HL-60 (cell line): ENCODE data around the gene TERT.

Experiments used
- GABPA ChIP-seq: IDR thresholded peaks from 2 replicates; pipeline ENCODE4 v1.6.1; 2012; ENCODE audit warnings: low read depth
- POLR2AphosphoS5 ChIP-seq: IDR thresholded peaks from 2 replicates; pipeline ENCODE4 v1.6.1; 2012; ENCODE audit warnings: low read depth
- SPI1 ChIP-seq: IDR thresholded peaks from 2 replicates; pipeline ENCODE4 v1.6.1; 2012; ENCODE audit warnings: low read depth, mild to moderate bottlenecking, borderline replicate concordance
- TF ChIP-seq, protein P1 (sequence below): IDR thresholded peaks from one replicate; pipeline ENCODE4 v1.5.1; 2011; ENCODE audit warnings: low read length, control low read depth, inconsistent platforms; ENCODE audit not compliant: insufficient read depth
- TF ChIP-seq, protein P2 (sequence below): IDR thresholded peaks from 2 replicates; pipeline ENCODE4 v1.6.1; 2012; ENCODE audit warnings: low read depth; ENCODE audit not compliant: insufficient replicate concordance

- TF ChIP-seq, protein P1, sequence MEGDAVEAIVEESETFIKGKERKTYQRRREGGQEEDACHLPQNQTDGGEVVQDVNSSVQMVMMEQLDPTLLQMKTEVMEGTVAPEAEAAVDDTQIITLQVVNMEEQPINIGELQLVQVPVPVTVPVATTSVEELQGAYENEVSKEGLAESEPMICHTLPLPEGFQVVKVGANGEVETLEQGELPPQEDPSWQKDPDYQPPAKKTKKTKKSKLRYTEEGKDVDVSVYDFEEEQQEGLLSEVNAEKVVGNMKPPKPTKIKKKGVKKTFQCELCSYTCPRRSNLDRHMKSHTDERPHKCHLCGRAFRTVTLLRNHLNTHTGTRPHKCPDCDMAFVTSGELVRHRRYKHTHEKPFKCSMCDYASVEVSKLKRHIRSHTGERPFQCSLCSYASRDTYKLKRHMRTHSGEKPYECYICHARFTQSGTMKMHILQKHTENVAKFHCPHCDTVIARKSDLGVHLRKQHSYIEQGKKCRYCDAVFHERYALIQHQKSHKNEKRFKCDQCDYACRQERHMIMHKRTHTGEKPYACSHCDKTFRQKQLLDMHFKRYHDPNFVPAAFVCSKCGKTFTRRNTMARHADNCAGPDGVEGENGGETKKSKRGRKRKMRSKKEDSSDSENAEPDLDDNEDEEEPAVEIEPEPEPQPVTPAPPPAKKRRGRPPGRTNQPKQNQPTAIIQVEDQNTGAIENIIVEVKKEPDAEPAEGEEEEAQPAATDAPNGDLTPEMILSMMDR, result no peak
- TF ChIP-seq, protein P2, sequence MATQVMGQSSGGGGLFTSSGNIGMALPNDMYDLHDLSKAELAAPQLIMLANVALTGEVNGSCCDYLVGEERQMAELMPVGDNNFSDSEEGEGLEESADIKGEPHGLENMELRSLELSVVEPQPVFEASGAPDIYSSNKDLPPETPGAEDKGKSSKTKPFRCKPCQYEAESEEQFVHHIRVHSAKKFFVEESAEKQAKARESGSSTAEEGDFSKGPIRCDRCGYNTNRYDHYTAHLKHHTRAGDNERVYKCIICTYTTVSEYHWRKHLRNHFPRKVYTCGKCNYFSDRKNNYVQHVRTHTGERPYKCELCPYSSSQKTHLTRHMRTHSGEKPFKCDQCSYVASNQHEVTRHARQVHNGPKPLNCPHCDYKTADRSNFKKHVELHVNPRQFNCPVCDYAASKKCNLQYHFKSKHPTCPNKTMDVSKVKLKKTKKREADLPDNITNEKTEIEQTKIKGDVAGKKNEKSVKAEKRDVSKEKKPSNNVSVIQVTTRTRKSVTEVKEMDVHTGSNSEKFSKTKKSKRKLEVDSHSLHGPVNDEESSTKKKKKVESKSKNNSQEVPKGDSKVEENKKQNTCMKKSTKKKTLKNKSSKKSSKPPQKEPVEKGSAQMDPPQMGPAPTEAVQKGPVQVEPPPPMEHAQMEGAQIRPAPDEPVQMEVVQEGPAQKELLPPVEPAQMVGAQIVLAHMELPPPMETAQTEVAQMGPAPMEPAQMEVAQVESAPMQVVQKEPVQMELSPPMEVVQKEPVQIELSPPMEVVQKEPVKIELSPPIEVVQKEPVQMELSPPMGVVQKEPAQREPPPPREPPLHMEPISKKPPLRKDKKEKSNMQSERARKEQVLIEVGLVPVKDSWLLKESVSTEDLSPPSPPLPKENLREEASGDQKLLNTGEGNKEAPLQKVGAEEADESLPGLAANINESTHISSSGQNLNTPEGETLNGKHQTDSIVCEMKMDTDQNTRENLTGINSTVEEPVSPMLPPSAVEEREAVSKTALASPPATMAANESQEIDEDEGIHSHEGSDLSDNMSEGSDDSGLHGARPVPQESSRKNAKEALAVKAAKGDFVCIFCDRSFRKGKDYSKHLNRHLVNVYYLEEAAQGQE, result no peak
- no peak for TF ChIP-seq GABPA
- TF ChIP-seq POLR2AphosphoS5, result no peak
- TF ChIP-seq SPI1, result no peak
Observed at GRCh38 chr5:1256776-1257175, 38.1 kb downstream of the TERT start.
